G401.6 (cell line): ENCODE measurements around the gene MAGI1.
"Not testable (repeated sequence)": the region's sequence is repeated elsewhere in the genome, so short reads cannot be mapped to it uniquely, and the experiment has no call there.

Experiments used
- FAIRE-seq: peaks from 2 replicates; lab custom pipeline; 2012; peaks lifted over from hg19 to GRCh38; lab: Jason Lieb, UNC

MAGI1 gene

GRCh38 chr3:66038726-66039589, at the start of gene MAGI1:
Gene MAGI1 (minus strand): TSS chr3:66038918. CDS start chr3:66038308, 610 bp downstream.
- FAIRE-seq = peak; percentile 21

GRCh38 chr3:66083784-66084213, 45.1 kb upstream of the MAGI1 start:
- no peak for FAIRE-seq

- FAIRE-seq = no peak
Observed at GRCh38 chr3:66083096-66083678, 44.5 kb upstream of the MAGI1 start.

- no peak for FAIRE-seq
Observed at GRCh38 chr3:66082679-66083078, 44.0 kb upstream of the MAGI1 start.

GRCh38 chr3:66080167-66080566, 41.4 kb upstream of the MAGI1 start:
- FAIRE-seq = no peak

GRCh38 chr3:66077973-66078372, 39.3 kb upstream of the MAGI1 start:
- FAIRE-seq = no peak

- no peak for FAIRE-seq
Observed at GRCh38 chr3:66076861-66077470, 38.2 kb upstream of the MAGI1 start.

GRCh38 chr3:66075281-66075680, 36.6 kb upstream of the MAGI1 start:
- no peak for FAIRE-seq

GRCh38 chr3:66073464-66074141, 34.9 kb upstream of the MAGI1 start:
- FAIRE-seq = no peak

- FAIRE-seq = no peak
Observed at GRCh38 chr3:66068255-66068654, 29.5 kb upstream of the MAGI1 start.

- FAIRE-seq = no peak
Observed at GRCh38 chr3:66066963-66067617, 28.4 kb upstream of the MAGI1 start.

GRCh38 chr3:66055289-66055688, 16.6 kb upstream of the MAGI1 start:
- FAIRE-seq = no peak

- no peak for FAIRE-seq
Observed at GRCh38 chr3:66053550-66054094, 14.9 kb upstream of the MAGI1 start.

- no peak for FAIRE-seq
Observed at GRCh38 chr3:66052721-66053549, 14.2 kb upstream of the MAGI1 start.

GRCh38 chr3:66050821-66051220, 12.1 kb upstream of the MAGI1 start:
- no peak for FAIRE-seq

GRCh38 chr3:66048051-66048395, 9.3 kb upstream of the MAGI1 start:
- no peak for FAIRE-seq

GRCh38 chr3:66047311-66048050, 8.8 kb upstream of the MAGI1 start:
- no peak for FAIRE-seq

GRCh38 chr3:66046321-66046720, 7.6 kb upstream of the MAGI1 start:
- FAIRE-seq = not testable (repeated sequence)

GRCh38 chr3:66041828-66042227, 3.1 kb upstream of the MAGI1 start:
- FAIRE-seq = no peak

GRCh38 chr3:66041116-66041515, 2.4 kb upstream of the MAGI1 start:
- no peak for FAIRE-seq

- no peak for FAIRE-seq
Observed at GRCh38 chr3:66039590-66039887, 821 bp upstream of the MAGI1 start.
